ENCODE data around the gene IGF2.

The IGF2 gene

DNA sequence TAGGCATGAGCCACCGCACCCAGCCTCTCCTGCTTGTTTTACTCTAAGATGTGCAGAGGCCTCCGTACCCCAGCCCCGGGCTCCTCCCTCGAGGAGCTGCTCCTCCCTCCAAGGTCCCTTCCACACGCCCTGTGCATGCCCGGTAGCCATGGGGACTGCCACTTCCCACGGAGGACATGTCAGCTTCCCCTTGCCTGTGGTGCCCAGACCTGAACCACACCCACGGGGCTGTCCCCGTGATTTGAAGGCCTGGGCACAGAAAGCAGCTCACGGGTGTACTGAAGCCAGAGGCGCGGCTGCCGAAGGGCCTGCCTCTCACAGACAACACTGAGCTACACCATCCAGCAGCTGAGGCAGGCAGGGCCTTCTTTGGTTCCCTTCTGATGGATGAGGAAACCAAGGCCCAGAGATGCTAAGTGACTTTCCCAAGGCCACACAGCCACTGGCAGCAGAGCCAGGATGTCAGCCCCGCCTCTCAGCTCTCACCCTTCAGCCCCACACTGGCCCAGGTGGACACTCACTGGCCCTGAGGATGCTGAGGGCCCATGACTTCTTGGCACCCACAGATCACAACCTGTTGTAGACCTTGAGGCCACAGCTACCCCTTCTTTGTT, 14.5 kb upstream of the IGF2 start:
- DNase-seq: no peak

DNA sequence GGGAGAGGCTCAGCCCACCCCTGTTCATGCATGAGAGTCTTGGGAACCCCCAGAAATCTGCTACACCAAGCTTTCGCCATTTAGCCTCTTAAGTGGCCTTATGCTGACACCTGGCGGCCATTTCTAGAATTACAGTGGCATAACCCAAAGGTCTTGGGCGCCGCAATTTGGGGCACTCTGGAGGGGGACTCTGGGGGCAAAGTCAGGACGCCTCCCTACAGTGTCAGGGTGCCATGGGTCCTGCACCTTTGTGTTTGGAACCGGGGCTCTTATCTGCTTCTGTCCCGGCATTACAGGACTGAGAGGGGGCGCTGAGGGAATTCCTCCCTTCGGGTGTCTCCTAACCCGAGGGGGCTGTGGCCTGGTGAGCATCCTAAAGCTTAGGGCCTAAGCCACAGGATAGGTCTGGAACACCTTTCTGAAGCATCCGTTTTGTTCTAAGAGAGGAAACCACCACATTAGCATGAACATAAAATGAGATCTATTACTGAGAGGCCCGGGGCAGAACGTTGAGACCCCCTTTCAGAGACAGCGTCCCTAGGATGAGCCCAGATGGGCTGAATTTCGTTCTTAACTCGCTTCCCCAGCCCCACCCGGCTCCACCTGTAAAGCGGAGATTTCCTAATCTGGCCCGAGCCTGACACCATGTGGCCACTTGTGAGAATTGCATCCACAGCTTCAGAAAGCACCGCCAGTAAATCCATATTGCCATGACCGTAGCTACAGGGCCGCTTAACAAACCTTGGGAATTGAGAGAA, 12.5 kb upstream of the IGF2 start:
- DNase-seq: no peak

GRCh38 chr11:2149864-2150847, 11.0 kb upstream of the IGF2 start:
- no peak for DNase-seq

DNA sequence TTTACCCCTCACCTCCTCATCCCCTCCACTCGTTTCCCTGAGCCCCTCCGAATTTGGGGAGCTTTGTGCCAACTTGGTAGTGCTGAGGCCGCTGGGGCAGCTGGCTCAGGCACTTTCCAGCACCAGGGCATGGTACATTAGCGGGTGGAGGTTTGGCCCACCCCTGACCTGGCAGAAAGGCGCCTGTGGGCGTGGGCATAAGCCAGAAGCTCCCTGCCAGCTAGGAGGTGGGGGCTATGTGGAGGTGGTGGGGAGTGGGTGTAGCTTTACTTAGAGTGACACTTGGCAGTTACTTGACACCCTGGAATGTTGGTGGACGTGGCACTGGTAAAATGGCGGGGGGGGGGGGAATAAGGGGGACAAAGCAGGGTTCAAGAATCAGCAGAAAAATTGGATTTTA, 10.3 kb upstream of the IGF2 start:
- DNase-seq: no peak

- DNase-seq: no peak
Observed at GRCh38 chr11:2148595-2148994, 9.4 kb upstream of the IGF2 start.

GRCh38 chr11:2147391-2147790, 8.2 kb upstream of the IGF2 start:
- no peak for DNase-seq

DNA sequence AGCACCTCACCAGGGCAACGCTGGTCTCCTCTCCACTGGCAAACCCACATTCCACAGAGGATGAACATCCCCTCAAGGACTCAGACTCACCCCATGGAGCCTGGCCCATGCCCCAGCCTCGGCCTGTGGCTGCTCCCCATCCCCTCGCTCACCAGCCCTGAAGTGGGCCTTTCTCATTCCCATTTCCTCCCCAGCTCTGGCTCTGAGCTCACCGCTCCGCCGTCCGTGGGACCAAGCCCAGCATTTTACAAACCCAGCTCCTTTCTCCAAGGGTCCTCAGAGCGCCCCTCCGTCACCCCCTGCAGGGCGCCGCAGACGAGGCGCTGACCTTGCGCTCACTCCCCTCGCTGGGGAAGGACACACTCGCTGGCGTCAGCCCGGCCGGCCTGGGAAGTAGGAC, 6.9 kb upstream of the IGF2 start:
- DNase-seq: no peak

DNA sequence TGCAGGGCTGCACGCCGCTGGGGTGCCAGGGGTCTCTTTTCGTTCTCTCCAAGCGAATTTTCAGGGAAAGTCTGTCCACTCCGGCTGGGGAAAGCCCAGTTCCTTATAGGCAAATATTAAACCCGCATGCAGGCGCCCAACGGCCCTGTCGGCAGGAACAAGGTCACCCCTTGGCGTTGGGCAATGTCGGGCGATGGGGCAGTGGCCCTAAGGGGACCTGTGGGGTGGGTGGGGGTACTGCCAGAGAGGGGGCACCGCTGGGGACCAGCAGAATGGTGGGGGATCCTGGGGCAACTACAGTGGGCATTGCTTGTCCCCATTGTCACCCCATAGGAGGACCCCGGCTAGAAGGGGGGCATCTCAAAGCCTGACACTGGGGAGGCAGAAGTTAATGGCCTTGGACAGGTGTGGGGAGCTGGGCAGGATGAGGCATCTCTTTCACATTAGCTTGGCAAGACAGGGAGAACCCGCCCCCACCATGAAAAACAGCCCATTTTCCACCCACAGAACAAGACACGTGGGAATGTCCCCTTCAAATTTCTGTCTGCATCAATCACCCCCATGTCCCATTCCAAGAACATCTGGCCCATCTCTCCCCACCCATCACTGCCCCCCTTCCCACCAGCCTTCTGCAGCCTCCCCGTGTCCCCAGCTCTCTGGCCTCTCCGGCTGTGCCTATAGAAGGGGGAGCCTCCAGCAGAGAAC, 5.5 kb upstream of the IGF2 start:
- no peak for DNase-seq

GRCh38 chr11:2143799-2144543, 4.8 kb upstream of the IGF2 start:
- no peak for DNase-seq

GRCh38 chr11:2143477-2143798, 4.2 kb upstream of the IGF2 start:
- DNase-seq: no peak

GRCh38 chr11:2142762-2143202, 3.6 kb upstream of the IGF2 start:
- no peak for DNase-seq

GRCh38 chr11:2142300-2142759, 3.1 kb upstream of the IGF2 start:
- no peak for DNase-seq

- no peak for DNase-seq
Observed at GRCh38 chr11:2140411-2141400, 1.5 kb upstream of the IGF2 start.

- no peak for DNase-seq
Observed at GRCh38 chr11:2139621-2140337, 590 bp upstream of the IGF2 start.

GRCh38 chr11:2138431-2139122, 612 bp downstream of the IGF2 start:
- no peak for DNase-seq

DNA sequence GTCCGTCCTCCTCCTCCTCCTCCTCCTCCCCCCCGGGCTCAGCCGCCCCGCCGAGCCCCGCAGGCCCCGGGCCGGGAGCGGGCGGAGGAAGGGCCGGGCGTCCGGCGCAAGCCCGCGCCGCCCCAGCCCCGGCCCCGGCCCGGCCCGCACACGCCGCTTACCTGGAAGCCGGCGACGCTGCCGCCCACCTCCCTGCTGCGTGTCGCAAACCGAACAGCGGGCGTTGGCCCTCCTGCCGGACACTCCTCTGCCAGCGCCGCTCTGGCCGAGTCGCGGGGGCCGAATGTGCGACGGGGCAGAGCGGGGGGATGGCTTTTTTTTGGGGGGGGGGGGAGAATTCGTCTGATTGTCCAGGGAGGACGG, 1.1 kb downstream of the IGF2 start:
- no peak for DNase-seq

DNA sequence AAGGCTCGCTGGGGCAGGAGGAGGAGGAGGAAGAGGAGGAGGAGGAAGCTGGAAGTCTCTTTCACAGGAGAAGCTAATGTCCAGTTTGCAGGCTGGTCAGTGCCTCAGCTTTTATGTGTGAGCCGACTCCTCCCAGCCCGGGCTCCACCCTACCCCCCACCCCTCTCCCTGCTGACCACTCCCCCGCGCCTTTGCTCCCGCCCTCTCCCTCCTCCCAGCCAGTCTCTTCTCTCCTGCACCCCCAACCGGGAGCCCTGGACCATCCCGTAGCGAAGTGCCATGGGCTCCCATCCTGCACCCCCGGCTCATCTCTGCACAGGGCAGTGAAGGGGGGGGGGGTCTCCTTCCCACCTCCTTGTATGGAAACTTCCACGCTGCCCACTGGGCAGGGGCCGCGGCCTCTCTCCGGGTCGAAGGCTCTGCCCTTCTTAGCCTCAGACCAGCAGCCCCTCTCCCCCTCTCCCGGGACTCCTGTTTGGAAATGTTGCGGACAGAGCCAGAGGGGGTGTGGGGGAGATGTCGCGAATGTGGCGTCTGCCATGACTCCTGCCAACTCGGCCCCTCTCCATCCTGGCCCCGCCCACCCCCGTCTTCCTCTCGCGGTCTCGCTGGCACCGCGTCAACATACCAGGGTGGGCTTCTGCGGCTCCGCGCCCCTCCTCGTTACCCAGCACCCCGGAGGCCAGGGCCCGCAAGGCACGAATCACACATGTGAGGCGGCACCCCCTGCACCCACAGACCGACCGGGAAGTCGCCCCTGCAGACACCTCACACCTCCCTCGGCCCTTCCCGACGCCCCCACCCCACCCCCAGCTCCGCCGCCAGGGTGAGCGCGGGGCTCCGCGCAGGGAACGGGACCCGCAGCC, 1.8 kb downstream of the IGF2 start:
- no peak for DNase-seq

DNA sequence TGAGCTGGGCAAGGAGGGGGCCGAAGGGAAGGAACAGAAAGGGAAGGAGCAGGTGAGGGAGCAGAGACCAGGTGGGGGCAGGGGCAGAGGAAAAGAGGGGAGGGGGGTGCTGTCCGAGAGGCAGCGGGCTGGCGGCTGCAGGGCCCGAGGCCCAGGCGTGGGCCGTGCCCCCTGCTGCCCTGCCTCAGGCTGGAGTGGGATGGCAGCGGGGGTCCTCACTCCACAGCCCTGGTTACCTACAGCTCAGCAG, 2.3 kb downstream of the IGF2 start:
- no peak for DNase-seq

Data from GOT3 (cell line).